Stomach (tissue), 4 donors: ENCODE results near the gene PMVK.

ENCODE experiments used
- POLR2A ChIP-seq, 4 donors: fragments of 450-650 bp; IDR thresholded peaks; one replicate each; pipeline ENCODE4 v1.6.1; 2016; ENCODE audit warnings: antibody characterized with exemption in 4 of 4, control low read depth in 2 of 4, mild to moderate bottlenecking in 1 of 4, moderate library complexity in 1 of 4
- TF ChIP-seq, protein P1 (sequence below), 7 experiments: fragments of 450-650 bp in 4 of 7; fragments of 200-600 bp in 3 of 7; sonication (generic) in 3 of 7; IDR thresholded peaks; one replicate each; pipeline ENCODE4 v1.5.1; 2016 to 2019; ENCODE audit warnings: antibody characterized with exemption in 7 of 7, control low read depth in 2 of 7, mild to moderate bottlenecking in 1 of 7

DNA sequence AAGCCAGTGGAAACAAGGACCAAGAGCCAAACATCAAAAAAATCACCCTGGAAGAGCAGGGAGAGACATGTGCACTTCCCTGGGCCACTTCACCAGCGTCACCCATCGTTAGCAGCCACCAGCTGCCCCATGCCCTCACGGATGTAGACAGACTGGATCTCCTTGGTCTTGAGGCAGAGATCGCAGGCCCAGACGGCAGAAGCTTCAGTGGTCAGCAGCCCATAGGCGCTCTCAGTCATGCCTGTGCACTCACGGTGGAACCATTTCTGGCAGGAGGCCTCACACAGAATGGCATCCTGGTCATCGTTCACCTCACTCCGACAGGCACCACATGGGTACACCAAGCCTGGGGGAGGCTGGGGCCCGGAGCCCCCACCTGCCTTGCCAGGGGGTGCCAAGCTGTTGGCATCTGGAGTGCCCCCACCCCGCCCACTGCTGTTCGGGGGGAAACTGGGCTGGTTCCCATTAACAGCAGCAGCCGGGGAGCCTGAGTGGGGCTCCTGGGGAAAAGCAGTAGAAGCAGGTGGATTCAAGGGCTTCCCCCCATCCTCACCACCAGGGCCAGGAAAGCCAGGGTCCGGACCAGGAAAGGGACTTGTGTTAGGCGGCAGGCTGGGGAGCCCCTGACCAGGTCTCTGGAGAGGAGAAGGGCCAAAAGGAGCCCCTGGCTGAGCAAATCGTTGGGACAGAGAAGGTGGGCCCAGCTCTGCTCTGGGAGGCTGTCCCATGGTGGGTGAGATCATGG is 22.3 kb upstream of the PMVK start:
- no peak for TF ChIP-seq POLR2A (IDR thresholded peaks at IDR 0.05)
- TF ChIP-seq, protein P1, sequence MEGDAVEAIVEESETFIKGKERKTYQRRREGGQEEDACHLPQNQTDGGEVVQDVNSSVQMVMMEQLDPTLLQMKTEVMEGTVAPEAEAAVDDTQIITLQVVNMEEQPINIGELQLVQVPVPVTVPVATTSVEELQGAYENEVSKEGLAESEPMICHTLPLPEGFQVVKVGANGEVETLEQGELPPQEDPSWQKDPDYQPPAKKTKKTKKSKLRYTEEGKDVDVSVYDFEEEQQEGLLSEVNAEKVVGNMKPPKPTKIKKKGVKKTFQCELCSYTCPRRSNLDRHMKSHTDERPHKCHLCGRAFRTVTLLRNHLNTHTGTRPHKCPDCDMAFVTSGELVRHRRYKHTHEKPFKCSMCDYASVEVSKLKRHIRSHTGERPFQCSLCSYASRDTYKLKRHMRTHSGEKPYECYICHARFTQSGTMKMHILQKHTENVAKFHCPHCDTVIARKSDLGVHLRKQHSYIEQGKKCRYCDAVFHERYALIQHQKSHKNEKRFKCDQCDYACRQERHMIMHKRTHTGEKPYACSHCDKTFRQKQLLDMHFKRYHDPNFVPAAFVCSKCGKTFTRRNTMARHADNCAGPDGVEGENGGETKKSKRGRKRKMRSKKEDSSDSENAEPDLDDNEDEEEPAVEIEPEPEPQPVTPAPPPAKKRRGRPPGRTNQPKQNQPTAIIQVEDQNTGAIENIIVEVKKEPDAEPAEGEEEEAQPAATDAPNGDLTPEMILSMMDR (IDR thresholded peaks at IDR 0.05): no peak
